GM19328 (cell line): ENCODE results near the gene ARMC2.
A peak's percentile ranks its signal among the peaks of the same experiment; 100 is the strongest.

Experiments
- ATAC-seq: cut with Tn5 transposase; IDR thresholded peaks from one replicate; pipeline ENCODE4 v1.9.1; 2021; ENCODE audit warnings: mild to moderate bottlenecking, moderate library complexity; ENCODE audit not compliant: unreplicated experiment

ARMC2 gene

GRCh38 chr6:108982154-108983113 is 134.2 kb downstream of the ARMC2 start:
- no peak for ATAC-seq

GRCh38 chr6:108983151-108983550 is 134.9 kb downstream of the ARMC2 start:
- ATAC-seq, result no peak

- ATAC-seq, result no peak
Observed at GRCh38 chr6:108985301-108985700, 137.1 kb downstream of the ARMC2 start.

GRCh38 chr6:108987156-108987555 is 138.9 kb downstream of the ARMC2 start:
- ATAC-seq, result no peak

GRCh38 chr6:108988296-108988695 is 140.1 kb downstream of the ARMC2 start:
- no peak for ATAC-seq

GRCh38 chr6:108988765-108989164 is 140.5 kb downstream of the ARMC2 start:
- no peak for ATAC-seq

- no peak for ATAC-seq
Observed at GRCh38 chr6:108989700-108990099, 141.5 kb downstream of the ARMC2 start.

GRCh38 chr6:108993876-108994275 is 145.7 kb downstream of the ARMC2 start:
- no peak for ATAC-seq

- ATAC-seq, result no peak
Observed at GRCh38 chr6:108995296-108995695, 147.1 kb downstream of the ARMC2 start.

GRCh38 chr6:108996208-108996607 is 148.0 kb downstream of the ARMC2 start:
- no peak for ATAC-seq

- ATAC-seq, result no peak
Observed at GRCh38 chr6:108998485-108998884, 150.3 kb downstream of the ARMC2 start.

- ATAC-seq, result no peak
Observed at GRCh38 chr6:108999428-108999827, 151.2 kb downstream of the ARMC2 start.

GRCh38 chr6:109000289-109000688 is 152.1 kb downstream of the ARMC2 start:
- ATAC-seq, result no peak

GRCh38 chr6:109001291-109001894 is 153.2 kb downstream of the ARMC2 start:
- ATAC-seq, result no peak

GRCh38 chr6:109002051-109002697 is 154.0 kb downstream of the ARMC2 start:
- ATAC-seq, result no peak

- no peak for ATAC-seq
Observed at GRCh38 chr6:109002882-109003281, 154.7 kb downstream of the ARMC2 start.

GRCh38 chr6:109006818-109007217 is 158.6 kb downstream of the ARMC2 start:
- no peak for ATAC-seq

GRCh38 chr6:109007521-109007920 is 159.3 kb downstream of the ARMC2 start:
- no peak for ATAC-seq

- no peak for ATAC-seq
Observed at GRCh38 chr6:109008054-109008453, 159.8 kb downstream of the ARMC2 start.

GRCh38 chr6:109008537-109009235 is 160.5 kb downstream of the ARMC2 start:
- peak; percentile 17 for ATAC-seq
